HL-60 (cell line): ENCODE measurements around the gene ADAM33.

Source experiments
- DNase-seq, 2 experiments: peaks; one replicate each; pipeline ENCODE4 v3.0.0-alpha.2; 2010 to 2020; ENCODE audit warnings: low read depth in 1 of 2, low spot score in 1 of 2
- H3K27ac ChIP-seq: fragments of 250-450 bp; sonication (Bioruptor Pico); replicated peaks from 2 replicates; pipeline ENCODE4 v1.5.1; 2020; ENCODE audit warnings: mild to moderate bottlenecking, moderate library complexity
- H3K27me3 ChIP-seq: fragments of 250-450 bp; sonication (Bioruptor Pico); 2 replicates; pipeline ENCODE4 v1.5.1; 2021; ENCODE audit warnings: mild to moderate bottlenecking, moderate library complexity; ENCODE audit not compliant: insufficient read depth, poor library complexity, severe bottlenecking
- H3K4me3 ChIP-seq: replicated peaks from 2 replicates; pipeline ENCODE4 v1.5.1; 2011; ENCODE audit warnings: mild to moderate bottlenecking, control low read depth, low read length; ENCODE audit not compliant: insufficient read depth
- CTCF ChIP-seq: IDR thresholded peaks from one replicate; pipeline ENCODE4 v1.5.1; 2011; ENCODE audit warnings: low read length, control low read depth, inconsistent platforms; ENCODE audit not compliant: insufficient read depth
- GABPA ChIP-seq: IDR thresholded peaks from 2 replicates; pipeline ENCODE4 v1.6.1; 2012; ENCODE audit warnings: low read depth
- POLR2AphosphoS5 ChIP-seq: IDR thresholded peaks from 2 replicates; pipeline ENCODE4 v1.6.1; 2012; ENCODE audit warnings: low read depth
- REST ChIP-seq: IDR thresholded peaks from 2 replicates; pipeline ENCODE4 v1.6.1; 2012; ENCODE audit warnings: low read depth; ENCODE audit not compliant: insufficient replicate concordance
- SPI1 ChIP-seq: IDR thresholded peaks from 2 replicates; pipeline ENCODE4 v1.6.1; 2012; ENCODE audit warnings: low read depth, mild to moderate bottlenecking, borderline replicate concordance

The ADAM33 gene

GRCh38 chr20:3698591-3699001, 16.8 kb upstream of the ADAM33 start:
- no peak for DNase-seq
- no peaks in the 10 kb centered on the region for H3K27me3 ChIP-seq
- no peak for TF ChIP-seq REST
- TF ChIP-seq POLR2AphosphoS5 = no peak
- no peak for TF ChIP-seq SPI1
- TF ChIP-seq CTCF = no peak
- no peak overlapping the region for H3K27ac ChIP-seq
- H3K4me3 ChIP-seq = no peak overlapping the region

DNA sequence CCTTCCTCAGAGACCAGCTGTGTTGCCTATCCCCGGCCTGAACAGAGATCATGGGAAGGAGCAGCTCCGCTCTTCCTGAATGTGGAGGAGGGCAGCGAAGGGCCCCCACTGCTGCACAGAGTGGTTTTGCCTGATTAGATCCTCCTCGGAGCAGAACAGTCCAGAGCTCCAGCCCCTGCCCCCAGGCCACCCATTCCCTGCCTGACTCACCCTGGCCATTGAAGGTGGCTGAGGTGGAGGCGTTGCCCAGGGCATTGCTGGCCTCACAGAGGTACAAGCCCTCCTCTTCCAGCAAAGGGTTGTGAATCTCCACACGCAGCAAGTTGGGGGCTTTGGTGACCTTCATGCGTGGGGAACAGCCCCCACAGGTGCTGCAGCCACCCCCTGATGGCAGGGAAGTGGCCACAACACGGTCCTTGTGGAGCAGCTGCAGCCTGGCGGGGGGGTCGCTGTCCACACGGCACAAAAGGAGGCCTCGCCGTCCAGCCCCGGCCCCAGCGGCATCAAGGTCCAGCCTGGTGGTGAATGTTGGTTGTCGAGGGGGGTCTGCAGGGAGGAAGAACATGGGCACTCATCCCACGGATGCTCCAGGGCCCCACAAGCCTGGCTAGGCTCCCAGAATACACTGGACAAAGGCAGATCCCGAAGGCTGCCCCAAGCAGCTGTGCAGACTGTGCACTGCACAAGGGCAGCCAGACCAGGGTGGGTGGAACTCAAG, 15.9 kb upstream of the ADAM33 start:
- no peak for TF ChIP-seq REST
- TF ChIP-seq GABPA = no peak
- no peak for TF ChIP-seq POLR2AphosphoS5
- TF ChIP-seq CTCF = no peak
- no peak for TF ChIP-seq SPI1
- Histone ChIP-seq H3K27ac (no peak overlapping the region), H3K4me3 (no peak overlapping the region), H3K27me3 (no peaks in the 10 kb centered on the region)
- DNase-seq = no peak

DNA sequence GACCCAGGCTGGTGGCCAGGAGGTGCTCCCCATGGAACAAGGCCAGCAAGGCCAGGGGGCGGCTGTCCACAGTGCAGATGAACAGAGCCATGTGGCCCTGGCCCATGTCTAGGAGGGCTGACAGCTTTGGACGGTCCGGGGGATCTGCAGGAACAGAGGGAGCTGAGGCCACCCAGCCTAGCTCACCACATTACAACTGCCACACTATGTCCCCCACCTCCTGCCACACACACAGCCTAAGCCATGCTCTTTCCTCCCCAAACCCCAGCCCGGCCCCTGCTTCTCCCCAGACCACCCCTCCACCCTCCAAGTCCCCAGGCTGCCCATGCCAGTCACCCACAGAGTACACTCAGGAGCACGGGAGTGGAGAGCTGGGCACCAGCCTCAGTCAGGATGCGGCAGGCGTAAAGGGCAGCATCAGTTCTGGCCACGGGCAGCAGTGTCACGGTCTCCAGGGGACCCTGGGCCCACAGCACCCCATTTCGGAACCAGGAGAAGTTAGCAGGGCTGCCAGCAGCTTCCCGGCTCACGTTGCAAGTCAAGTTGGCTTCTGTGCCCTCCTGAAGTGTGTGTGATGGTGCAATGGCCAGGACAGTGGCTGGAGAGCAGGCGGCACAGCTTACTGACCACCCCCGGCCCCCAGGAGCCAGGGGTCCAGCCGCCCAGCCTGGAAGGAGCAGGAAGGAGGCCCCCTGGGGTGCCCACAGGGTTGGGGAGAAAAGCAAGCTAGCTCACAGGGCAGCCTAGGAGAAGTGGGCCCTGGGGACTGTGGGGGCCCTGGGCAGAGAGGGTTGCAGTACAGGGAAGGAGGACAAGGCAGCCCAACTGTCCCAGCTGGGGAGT, 15.2 kb upstream of the ADAM33 start:
- H3K27me3 ChIP-seq = no peaks in the 10 kb centered on the region
- H3K4me3 ChIP-seq = no peak overlapping the region
- DNase-seq = no peak
- TF ChIP-seq GABPA (no peak), REST (no peak), CTCF (no peak), SPI1 (no peak), POLR2AphosphoS5 (no peak)
- no peak overlapping the region for H3K27ac ChIP-seq
